HG03378 (cell line): ENCODE measurements around the gene DSG2.
A peak's percentile ranks its signal among the peaks of the same experiment; 100 is the strongest.
"Not testable (repeated sequence)": the region's sequence is repeated elsewhere in the genome, so short reads cannot be mapped to it uniquely, and the experiment has no call there.

Experiments used
- ATAC-seq: cut with Tn5 transposase; IDR thresholded peaks from one replicate; pipeline ENCODE4 v1.9.1; 2021; ENCODE audit warnings: mild to moderate bottlenecking, moderate library complexity; ENCODE audit not compliant: unreplicated experiment

Gene DSG2

GRCh38 chr18:31498574-31499524 is 872 bp downstream of the DSG2 start:
- no peak for ATAC-seq

GRCh38 chr18:31500051-31500688 is 2.2 kb downstream of the DSG2 start:
- peak; percentile 96 for ATAC-seq

GRCh38 chr18:31503011-31503410 is 5.0 kb downstream of the DSG2 start:
- ATAC-seq, result no peak

- no peak for ATAC-seq
Measured at GRCh38 chr18:31504455-31505147, 6.6 kb downstream of the DSG2 start.

GRCh38 chr18:31505156-31505555 is 7.2 kb downstream of the DSG2 start:
- ATAC-seq, result no peak

GRCh38 chr18:31506024-31506742 is 8.2 kb downstream of the DSG2 start:
- ATAC-seq, result no peak

- not testable (repeated sequence) for ATAC-seq
Measured at GRCh38 chr18:31507124-31507523, 9.1 kb downstream of the DSG2 start.

- no peak for ATAC-seq
Measured at GRCh38 chr18:31508781-31509180, 10.8 kb downstream of the DSG2 start.

- ATAC-seq, result no peak
Measured at GRCh38 chr18:31509571-31509970, 11.6 kb downstream of the DSG2 start.

- ATAC-seq, result no peak
Measured at GRCh38 chr18:31510319-31510718, 12.3 kb downstream of the DSG2 start.

GRCh38 chr18:31511098-31511497 is 13.1 kb downstream of the DSG2 start:
- no peak for ATAC-seq

- ATAC-seq, result no peak
Measured at GRCh38 chr18:31512203-31512764, 14.3 kb downstream of the DSG2 start.

- ATAC-seq, result no peak
Measured at GRCh38 chr18:31513189-31513935, 15.4 kb downstream of the DSG2 start.

GRCh38 chr18:31516437-31516836 is 18.5 kb downstream of the DSG2 start:
- no peak for ATAC-seq

- ATAC-seq, result no peak
Measured at GRCh38 chr18:31526374-31526773, 28.4 kb downstream of the DSG2 start.

GRCh38 chr18:31533236-31533635 is 35.3 kb downstream of the DSG2 start:
- ATAC-seq, result no peak

- ATAC-seq, result no peak
Measured at GRCh38 chr18:31538837-31539236, 40.9 kb downstream of the DSG2 start.

GRCh38 chr18:31546476-31546875 is 48.5 kb downstream of the DSG2 start:
- no peak for ATAC-seq

- ATAC-seq, result no peak
Measured at GRCh38 chr18:31548853-31549252, 50.9 kb downstream of the DSG2 start.

GRCh38 chr18:31549416-31549815 is 51.4 kb downstream of the DSG2 start:
- no peak for ATAC-seq
